ENCODE data around the gene SYNE2. TPM values are rescaled to one million over a fixed set of nuclear protein-coding genes. Genes with fewer than 3 reads are reported as not detected.

SYNE2 gene
- total and polyA plus RNA-seq, 2 of the 8 experiments (the other 6 are each of a cell fraction or from before 2014, with no cell fraction given) = 32.6 to 46.1 TPM

- H3K4ac ChIP-seq (replicated peaks; ENCODE audit: insufficient read length, low read depth, low read length) = no peak overlapping the region
- no peak overlapping the region for H3K9ac ChIP-seq (replicated peaks in 1 of 4; ENCODE audit: extremely low read depth in 1 of 4, low read depth in 3 of 4, low read length in 3 of 4)
- CTCF ChIA-PET (ENCODE audit: partially characterized antibody) = no interaction called here
- H2BK12ac ChIP-seq (ENCODE audit: low read depth, low read length) = no peak overlapping the region
- H3K14ac ChIP-seq (ENCODE audit: insufficient read length) = no peak overlapping the region
- no peak overlapping the region for H3K27ac ChIP-seq (ENCODE audit: low read depth, low read length)
- TF ChIP-seq POLR2A (IDR thresholded peaks at IDR 0.05; ENCODE audit: control extremely low read depth in 1 of 2, low read depth in 2 of 2, low read length in 2 of 2) = no peak
- H3K23ac ChIP-seq (ENCODE audit: insufficient read length) = no peak overlapping the region
- H3K79me2 ChIP-seq (ENCODE audit: control insufficient read depth in 1 of 2, insufficient read depth in 2 of 2, low read length in 2 of 2) = no peaks in the 10 kb centered on the region
- POLR2A ChIA-PET (ENCODE audit: partially characterized antibody) = interaction anchor here (0.7 kb wide), 1 partner anchor 39 kb away, joined by 3 read pairs; no protein-coding TSS in a partner anchor
- no peak overlapping the region for H2BK15ac ChIP-seq (ENCODE audit: low read length)
- no peak overlapping the region for H2BK120ac ChIP-seq (replicated peaks; ENCODE audit: low read depth, low read length)
- H2AK5ac ChIP-seq (ENCODE audit: low read depth, low read length) = no peak overlapping the region
- H4K91ac ChIP-seq (replicated peaks; ENCODE audit: insufficient read length, low read length) = no peak overlapping the region
- no peak overlapping the region for H4K8ac ChIP-seq (ENCODE audit: extremely low read depth, insufficient read depth, low read length)
- H3K18ac ChIP-seq (ENCODE audit: extremely low read depth, low read length) = no peak overlapping the region
- no peak overlapping the region for H2AFZ ChIP-seq (ENCODE audit: low read length)
- H4K5ac ChIP-seq (ENCODE audit: insufficient read length, low read depth, low read length) = no peak overlapping the region
- no peaks in the 10 kb centered on the region for H3K27me3 ChIP-seq (replicated peaks in 1 of 4; ENCODE audit: control insufficient read depth in 3 of 4, extremely low read depth in 1 of 4, insufficient read depth in 3 of 4, low read length in 3 of 4)
- H2BK20ac ChIP-seq (ENCODE audit: low read length) = no peak overlapping the region
- DNase-seq (ENCODE audit: low read depth in 1 of 2, low spot score in 2 of 2) (no peak), FAIRE-seq (no peak)
- no peaks in the 10 kb centered on the region for H3K79me1 ChIP-seq (ENCODE audit: low read depth, low read length)
- H3K36me3 ChIP-seq (ENCODE audit: control insufficient read depth in 2 of 4, insufficient read depth in 4 of 4, low read length in 3 of 4) = peaks cover 0 to 6% (median 0%) of the 10 kb centered on the region in 4 experiments; a peak in 2 of 8 replicates
- 74% methylated on average over 3 of the region's 3 CpGs; no CpG with 5 or more reads in 1 of the 2 experiments for WGBS, 2 experiments (ENCODE audit: extremely low coverage in 1 of 2, insufficient coverage in 1 of 2, insufficient read length in 1 of 2, insufficient replicate concordance in 2 of 2, low coverage in 1 of 2, low lambda C conversion rate in 2 of 2, missing lambda C conversion rate in 1 of 2)
- no peak overlapping the region for H3K56ac ChIP-seq (replicated peaks; ENCODE audit: insufficient read length, low read depth, low read length)
- no peak overlapping the region for H2BK5ac ChIP-seq (ENCODE audit: low read depth, low read length)
- H3K4me2 ChIP-seq (ENCODE audit: insufficient read depth in 1 of 2, low read depth in 2 of 2, low read length in 2 of 2) = no peak overlapping the region
- H4K20me1 ChIP-seq (replicated peaks in 1 of 2; ENCODE audit: control insufficient read depth in 1 of 2, insufficient read depth in 2 of 2, low read length in 2 of 2) = no peaks in the 10 kb centered on the region
- H3K4me1 ChIP-seq (replicated peaks in 1 of 4; ENCODE audit: control insufficient read depth in 3 of 4, insufficient read depth in 4 of 4, low read length in 3 of 4) = no peaks in the 10 kb centered on the region
- H3K23me2 ChIP-seq (ENCODE audit: low read depth, low read length) = no peaks in the 10 kb centered on the region
- no peak overlapping the region for H3K4me3 ChIP-seq (ENCODE audit: extremely low read depth in 1 of 4, insufficient read depth in 2 of 4, low read depth in 3 of 4, low read length in 4 of 4)
- H3K9me3 ChIP-seq (ENCODE audit: insufficient read depth in 2 of 2, low read depth in 1 of 2, low read length in 1 of 2) = no peaks in the 10 kb centered on the region
Observed at GRCh38 chr14:63972323-63972932, 119.6 kb downstream of the SYNE2 start.

Data from H1 (cell line).